Fibroblast of skin of scalp (primary cell): ENCODE data around the gene ATAD3A. TPM values are rescaled to one million over a fixed set of nuclear protein-coding genes. Genes with fewer than 3 reads are reported as not detected.
"Not testable (repeated sequence)": the region's sequence is repeated elsewhere in the genome, so short reads cannot be mapped to it uniquely, and the experiment has no call there.

Source experiments
- DNase-seq: peaks from one replicate; pipeline ENCODE4 v3.0.0-alpha.2; 2013
- polyA plus RNA-seq, 2 experiments: library from polyadenylated mRNA; unstranded; fragments of 120-200 nt; gene quantifications; one replicate each; pipeline ENCODE4 v1.2.1, GENCODE V29; 2013; ENCODE audit not compliant: insufficient read length in 2 of 2

The ATAD3A gene
- polyA plus RNA-seq (2013, experiment 1 of 2; ENCODE audit: insufficient read length): 42.6 TPM
- 33.7 TPM for polyA plus RNA-seq (2013, experiment 2 of 2; ENCODE audit: insufficient read length)

DNA sequence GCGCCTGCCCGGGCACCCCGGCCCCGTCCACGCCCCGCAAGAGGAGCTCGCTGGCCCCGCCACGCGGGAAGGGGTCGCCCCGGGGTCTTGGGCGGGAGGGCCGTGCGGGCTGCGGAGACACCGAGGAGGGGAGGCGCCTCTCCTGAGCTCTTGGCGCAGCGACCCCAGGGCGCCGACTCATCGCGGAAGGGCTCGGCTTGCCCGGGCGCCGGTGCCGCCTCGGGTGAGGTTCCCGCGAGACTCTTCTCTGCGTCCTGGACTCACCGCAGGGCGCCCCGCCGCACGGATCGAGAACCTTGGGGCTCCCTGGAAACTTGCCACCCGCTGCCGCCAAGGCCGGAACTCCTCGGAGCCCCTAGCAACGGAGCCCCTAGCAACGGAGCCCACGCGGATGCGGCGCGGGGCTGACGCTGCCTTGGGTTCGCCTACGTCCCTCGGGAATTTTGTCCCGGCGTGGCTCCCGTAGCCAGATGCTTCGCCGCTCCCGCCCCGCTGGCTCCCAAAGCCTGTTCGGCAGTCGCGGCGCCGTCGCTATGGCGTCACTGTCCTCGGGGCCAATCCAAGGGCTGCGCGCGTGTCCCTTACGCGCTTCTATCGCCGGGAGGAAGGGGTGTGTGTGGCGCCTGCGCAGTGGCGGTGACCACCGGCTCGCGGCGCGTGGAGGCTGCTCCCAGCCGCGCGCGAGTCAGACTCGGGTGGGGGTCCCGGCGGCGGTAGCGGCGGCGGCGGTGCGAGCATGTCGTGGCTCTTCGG lies at the start of gene ATAD3A:
ATAD3A (plus strand) TSS at position 630 of the 753 bp plus-strand sequence; CDS start at position 737, 107 bp downstream.
- DNase-seq: peak; percentile 98

- DNase-seq: no peak
These were observed 49.5 kb upstream of the ATAD3A start for GRCh38 chr1:1462318-1462966.

- DNase-seq: no peak
These were observed 48.6 kb upstream of the ATAD3A start for GRCh38 chr1:1463312-1463711.

GRCh38 chr1:1468196-1468985 lies 43.6 kb upstream of the ATAD3A start:
- not testable (repeated sequence) for DNase-seq

GRCh38 chr1:1470626-1471388 lies 41.2 kb upstream of the ATAD3A start:
- DNase-seq: no peak

DNA sequence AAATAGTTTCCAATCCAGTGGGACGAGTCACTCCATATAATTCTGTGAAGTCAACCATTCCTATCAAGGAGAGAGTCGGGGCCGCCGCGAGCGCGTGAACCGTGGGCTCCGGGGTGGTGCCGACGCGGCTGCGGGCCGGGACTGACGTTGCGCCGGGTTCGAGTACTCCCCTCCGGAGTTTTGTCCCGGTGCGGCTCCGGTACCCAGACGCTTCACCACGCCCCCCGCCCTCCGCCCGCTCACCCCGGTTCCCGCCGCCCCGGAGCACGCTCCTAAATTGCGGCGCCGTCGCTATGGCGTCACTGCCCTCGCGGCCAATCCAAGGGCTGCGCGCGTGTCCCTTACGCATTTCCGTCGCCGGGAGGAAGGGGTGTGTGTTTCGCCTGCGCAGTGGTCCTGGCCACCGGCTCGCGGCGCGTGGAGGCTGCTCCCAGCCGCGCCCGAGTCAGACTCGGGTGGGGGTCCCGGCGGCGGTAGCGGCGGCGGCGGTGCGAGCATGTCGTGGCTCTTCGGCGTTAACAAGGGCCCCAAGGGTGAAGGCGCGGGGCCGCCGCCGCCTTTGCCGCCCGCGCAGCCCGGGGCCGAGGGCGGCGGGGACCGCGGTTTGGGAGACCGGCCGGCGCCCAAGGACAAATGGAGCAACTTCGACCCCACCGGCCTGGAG lies 40.4 kb upstream of the ATAD3A start, which contains the start of gene ATAD3B:
ATAD3B (plus strand) TSS at position 377 of the 664 bp plus-strand sequence; CDS start at position 497, 120 bp downstream.
- peak; percentile 93 for DNase-seq

- DNase-seq: not testable (repeated sequence)
These were observed 39.7 kb upstream of the ATAD3A start for GRCh38 chr1:1472053-1472876.

- not testable (repeated sequence) for DNase-seq
These were observed 36.0 kb upstream of the ATAD3A start for GRCh38 chr1:1476011-1476410.

- DNase-seq: no peak
These were observed 34.8 kb upstream of the ATAD3A start for GRCh38 chr1:1477206-1477605.

DNA sequence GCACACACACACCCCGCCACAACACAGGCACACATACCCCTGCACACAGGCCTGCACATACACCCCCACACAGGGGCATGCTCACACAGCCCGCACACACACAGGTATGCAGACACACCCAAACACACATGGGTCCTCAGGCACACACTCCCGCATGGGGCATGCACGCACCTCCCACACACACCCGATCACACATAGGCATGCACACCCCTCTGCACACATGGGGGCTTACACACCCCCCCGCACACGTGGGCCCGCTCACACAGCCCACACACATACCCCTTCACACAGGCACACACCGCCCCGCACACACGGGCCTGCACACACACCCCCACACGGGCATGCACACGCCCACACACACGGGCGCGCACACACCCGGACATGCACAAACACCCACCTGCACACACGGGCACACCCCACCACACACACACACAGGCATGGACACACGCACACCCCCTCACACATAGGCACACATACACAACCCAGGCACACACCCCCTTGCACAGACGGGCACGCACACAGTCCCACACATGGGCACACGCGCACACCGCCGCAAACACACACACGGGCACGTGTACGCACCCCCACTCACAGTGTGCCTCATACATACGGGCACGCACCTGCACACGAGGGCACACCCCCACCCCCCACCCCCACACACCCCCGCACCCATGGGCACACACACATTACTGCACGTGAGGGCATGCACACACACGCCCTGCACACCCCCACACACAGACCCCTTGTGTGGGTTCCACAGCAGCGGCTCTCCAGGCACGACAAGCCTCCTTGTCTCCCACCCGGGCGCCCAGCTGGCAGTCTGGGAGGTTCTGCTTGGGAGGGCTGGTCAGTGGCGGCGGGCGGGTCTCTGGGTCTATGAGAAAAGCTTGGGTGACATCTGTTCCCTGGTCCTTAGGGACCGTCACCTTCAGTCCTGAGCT lies 32.1 kb upstream of the ATAD3A start:
- DNase-seq: no peak

DNA sequence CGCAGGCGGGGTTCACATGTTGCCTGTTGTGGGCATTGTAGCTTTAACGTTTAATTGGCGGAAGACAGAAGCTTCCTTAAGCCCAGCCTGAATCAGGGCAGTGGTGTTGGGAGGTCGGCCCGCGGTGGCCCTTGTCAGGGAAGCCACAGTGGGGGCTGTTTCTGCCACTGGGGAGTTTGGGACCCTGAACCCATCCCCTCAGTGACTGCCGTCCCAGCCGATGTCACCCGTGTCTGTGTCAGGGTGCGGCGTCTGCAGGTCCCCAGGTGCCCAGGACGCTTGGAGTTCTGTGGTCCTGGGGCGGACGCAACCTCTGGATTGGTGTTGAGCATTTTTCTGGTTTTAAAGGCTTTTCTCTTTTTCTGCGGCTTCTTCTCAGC lies 31.5 kb upstream of the ATAD3A start:
- not testable (repeated sequence) for DNase-seq

GRCh38 chr1:1481811-1482210 lies 30.2 kb upstream of the ATAD3A start:
- not testable (repeated sequence) for DNase-seq

DNA sequence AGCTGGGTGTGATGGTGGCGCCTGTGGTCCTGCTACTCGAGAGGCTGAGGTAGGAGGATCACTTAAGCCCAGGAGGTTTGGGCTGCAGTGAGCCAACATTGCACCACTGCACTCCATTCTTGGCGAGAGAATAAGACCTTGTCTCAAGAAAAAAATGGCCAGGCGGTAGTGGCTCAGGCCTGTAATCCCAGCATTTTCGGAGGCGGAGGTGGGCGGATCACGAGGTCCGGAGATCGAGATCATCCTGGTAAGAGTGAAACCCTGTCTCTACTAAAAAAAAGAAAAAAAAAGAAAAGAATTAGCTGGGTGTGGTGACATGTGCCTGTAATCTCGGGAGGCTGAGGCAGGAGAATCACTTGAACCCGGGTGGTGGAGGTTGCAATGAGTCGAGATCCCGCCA lies 29.1 kb upstream of the ATAD3A start:
- no peak for DNase-seq

- DNase-seq: no peak
These were observed 28.2 kb upstream of the ATAD3A start for GRCh38 chr1:1483714-1484113.

DNA sequence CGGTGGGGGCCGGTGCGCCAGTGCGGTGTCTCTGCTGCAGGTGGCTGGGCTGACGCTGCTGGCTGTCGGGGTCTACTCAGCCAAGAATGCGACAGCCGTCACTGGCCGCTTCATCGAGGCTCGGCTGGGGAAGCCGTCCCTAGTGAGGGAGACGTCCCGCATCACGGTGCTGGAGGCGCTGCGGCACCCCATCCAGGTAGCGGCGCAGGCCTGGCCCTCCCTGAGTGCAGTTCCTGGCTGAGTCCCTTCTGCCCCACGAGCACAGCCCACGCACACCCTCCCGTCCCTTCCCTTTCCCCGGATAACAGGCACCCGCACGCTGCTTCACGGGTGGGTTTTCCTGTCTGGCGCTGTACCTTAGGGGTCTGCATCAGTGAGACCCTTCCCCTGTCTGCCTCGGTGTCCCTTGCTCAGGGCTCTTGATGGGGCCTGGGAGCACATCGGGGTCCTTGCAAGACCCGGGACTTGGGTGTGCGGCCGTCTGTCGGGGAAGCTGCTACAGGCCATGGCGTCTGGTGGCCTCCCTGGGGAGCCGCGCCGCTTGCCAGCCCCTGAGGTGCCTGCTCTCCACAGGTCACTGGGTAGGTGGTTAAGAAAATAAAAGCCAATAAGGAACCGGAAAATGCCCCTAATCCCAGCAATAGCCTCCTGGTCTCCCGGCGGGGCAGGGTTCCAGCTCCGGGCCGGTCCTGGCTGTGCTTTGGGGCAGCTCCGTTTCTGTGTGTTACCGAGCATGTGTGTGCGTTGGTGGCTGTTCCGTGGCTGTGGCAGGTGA lies 26.8 kb upstream of the ATAD3A start:
- not testable (repeated sequence) for DNase-seq

DNA sequence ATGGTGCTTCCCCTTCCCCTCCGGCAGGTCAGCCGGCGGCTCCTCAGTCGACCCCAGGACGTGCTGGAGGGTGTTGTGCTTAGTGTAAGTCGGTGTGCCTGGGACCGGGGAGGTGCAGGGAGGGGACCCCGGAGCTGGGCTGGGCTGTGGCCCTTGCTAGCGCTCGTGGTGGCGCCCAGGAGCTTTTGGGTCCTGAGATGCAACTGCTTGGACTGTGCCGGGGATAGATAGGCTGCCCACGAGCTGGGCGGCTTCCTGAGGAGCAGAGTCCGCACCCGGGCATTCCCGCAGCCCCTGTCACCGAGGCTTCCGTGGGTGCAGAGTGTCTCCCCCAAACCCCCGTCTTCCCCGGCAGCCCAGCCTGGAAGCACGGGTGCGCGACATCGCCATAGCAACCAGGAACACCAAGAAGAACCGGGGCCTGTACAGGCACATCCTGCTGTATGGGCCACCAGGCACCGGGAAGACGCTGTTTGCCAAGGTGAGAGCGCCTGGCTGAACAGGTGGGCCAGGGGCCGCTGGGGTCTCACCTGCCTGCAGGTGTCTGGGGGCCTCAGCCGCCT lies 26.1 kb upstream of the ATAD3A start:
- not testable (repeated sequence) for DNase-seq

DNA sequence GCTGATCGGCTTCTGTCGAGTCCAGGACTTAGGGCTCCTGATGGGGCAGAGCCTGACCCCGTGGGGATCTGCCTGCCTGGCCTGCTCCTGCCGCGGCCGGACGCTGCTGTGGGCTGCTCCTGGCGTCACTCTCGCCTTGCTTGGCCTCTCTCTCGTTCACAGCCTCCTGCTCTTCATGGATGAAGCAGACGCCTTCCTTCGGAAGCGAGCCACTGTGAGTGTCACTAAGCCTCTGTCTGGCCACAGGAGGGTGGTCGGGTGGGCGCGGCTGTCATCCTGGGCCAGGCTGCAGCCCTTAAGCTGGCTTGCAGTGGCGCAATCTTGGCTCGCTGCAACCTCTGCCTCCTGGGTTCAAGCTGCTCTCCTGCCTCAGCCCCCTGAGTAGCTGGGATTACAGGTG lies 24.3 kb upstream of the ATAD3A start:
- no peak for DNase-seq

DNA sequence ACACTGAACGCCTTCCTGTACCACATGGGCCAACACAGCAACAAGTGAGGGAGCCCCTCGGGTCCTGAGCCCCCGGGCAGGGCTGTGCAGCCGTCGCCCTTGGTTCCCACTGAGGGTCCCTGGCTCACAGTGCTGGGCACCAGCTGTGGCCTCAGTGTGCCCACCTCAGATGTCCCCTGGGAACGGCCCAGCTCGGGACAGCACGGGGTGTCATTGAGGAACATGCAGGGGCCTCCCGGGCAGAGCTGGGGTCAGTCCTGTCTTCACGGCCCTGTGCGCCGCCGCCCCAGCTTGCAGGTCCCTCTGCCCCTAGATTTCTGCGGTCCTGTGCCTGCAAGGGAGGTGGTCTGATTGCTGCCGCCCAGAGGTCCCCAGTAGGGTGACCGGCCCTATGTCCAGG lies 22.7 kb upstream of the ATAD3A start:
- no peak for DNase-seq
